ENCODE results near the gene SHROOM1.

GRCh38 chr5:132816083-132816482 lies 14.4 kb downstream of the SHROOM1 start:
- TF ChIP-seq, protein P1, sequence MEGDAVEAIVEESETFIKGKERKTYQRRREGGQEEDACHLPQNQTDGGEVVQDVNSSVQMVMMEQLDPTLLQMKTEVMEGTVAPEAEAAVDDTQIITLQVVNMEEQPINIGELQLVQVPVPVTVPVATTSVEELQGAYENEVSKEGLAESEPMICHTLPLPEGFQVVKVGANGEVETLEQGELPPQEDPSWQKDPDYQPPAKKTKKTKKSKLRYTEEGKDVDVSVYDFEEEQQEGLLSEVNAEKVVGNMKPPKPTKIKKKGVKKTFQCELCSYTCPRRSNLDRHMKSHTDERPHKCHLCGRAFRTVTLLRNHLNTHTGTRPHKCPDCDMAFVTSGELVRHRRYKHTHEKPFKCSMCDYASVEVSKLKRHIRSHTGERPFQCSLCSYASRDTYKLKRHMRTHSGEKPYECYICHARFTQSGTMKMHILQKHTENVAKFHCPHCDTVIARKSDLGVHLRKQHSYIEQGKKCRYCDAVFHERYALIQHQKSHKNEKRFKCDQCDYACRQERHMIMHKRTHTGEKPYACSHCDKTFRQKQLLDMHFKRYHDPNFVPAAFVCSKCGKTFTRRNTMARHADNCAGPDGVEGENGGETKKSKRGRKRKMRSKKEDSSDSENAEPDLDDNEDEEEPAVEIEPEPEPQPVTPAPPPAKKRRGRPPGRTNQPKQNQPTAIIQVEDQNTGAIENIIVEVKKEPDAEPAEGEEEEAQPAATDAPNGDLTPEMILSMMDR (IDR thresholded peaks at IDR 0.05), result no peak
- TF ChIP-seq POLR2AphosphoS5 (IDR thresholded peaks at IDR 0.05; ENCODE audit: low read depth, low read length), result no peak
- TF ChIP-seq TCF7L2 (IDR thresholded peaks at IDR 0.05; ENCODE audit: low read depth, low read length), result no peak
